Cerebellar cortex (tissue), 1 donor: Measurements from ENCODE around the gene ITPRIP.

Source experiments
- DNase-seq: peaks from one replicate; pipeline ENCODE4 v3.0.0-alpha.2; 2015; ENCODE audit warnings: low spot score

Gene ITPRIP

DNA sequence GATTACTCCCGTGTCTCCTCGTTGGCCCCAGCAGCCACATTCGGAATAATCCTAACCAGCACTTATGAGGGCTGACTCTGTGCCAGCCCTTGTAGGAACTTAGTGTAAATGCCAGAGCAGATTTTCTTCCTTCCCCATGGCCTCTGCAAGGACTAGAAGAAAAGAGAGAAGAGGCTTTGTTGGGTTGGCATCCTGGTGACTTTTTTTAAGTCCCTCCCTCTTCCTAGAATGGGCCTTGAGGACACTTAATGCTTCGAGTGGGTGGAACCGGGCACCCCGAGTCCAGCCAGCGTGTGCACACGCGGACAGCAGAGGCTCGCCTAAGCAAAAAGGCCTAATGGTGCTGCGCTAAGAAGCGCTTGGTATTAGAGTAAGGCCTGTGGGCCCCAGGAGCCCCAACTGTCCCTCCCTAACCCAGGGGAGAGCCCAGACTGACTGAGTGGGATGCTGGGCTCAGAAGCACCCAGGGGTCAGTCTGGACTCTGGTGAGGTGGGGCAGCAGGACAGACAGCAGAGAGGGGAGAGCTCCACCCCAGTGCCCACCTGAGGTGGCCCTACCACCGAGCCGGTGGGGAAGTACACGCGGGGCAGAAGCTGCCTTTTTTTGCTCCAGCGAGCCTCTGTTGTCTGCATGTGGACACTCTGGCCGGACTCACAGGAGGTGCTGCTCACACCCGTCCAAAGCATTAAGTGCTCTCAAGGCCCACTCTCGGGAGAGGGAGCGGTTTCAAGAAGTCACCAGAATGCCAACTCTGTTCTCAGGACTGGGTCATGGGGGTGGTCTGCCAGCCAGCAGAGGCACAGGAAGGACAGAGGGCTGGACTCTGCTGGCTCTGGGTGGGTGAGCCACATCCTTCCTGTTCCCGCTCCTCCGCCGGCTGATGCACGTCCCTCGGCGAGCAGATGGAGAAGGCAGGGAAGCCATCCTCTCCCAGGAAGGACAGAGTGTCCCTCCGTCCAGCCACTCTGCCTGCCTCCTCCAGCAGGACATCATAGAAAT lies 12.5 kb downstream of the ITPRIP start:
- DNase-seq, result no peak

DNA sequence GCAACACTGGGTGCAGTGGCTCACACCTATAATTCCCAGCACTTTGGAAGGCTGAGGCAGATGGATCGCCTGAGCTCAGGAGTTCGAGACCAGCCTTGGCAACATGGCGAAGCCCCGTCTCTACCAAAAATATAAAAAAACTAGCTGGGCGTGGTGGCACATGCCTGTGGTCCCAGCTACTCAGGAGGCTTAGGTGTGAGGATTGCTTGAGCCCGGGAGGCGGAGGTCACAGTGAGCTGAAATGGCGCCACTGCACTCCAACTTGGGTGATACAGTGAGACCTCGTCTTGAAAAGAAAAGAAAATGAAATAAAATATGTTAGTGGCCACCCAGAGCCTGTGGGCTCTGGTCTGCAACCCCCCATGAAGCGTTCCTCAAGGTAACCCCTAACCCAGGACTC lies 13.3 kb downstream of the ITPRIP start:
- no peak for DNase-seq

DNA sequence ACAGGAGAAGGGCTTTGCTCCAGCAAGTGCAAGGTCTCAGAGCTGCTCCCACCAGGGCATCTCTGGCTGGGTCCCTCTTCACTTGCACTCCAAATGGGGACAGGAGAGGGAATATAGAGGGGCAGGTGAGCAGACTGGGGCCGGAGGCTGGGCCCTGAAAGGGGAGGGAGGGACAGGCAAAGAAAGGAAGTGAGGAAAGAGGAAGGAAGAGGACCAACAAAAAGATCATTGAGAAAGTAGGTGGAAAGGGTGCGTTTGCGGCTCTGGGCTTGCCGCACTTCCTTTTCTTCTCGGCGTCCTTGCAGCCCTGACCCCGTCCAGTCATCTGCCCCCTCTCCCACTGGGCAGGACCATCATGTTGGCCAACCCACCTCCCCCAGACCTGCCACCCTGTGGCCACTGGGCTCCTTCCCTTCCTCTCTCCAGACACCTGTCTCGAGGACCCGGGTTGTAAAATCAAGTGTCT lies 14.0 kb downstream of the ITPRIP start:
- no peak for DNase-seq

DNA sequence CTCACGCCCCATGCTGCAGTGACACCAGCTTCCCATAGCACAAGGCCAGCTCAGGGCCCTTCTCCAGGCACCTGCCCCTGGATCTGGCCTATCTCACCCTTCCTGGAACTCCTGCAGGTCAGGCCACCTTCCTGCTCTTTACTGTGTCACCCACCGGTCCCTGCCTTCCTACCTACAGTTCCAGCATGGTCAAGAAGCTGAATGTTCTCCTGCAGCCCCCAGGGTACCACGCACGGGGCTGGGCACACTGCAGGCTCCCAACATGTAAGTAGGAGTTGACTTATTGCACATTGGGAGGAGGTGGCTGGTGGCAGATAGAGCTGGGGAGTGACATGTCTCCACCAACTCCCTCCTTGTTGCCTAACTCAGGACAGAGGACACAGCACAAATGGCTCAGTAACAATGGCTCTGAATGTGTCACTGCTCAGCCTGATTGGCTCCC lies 14.5 kb downstream of the ITPRIP start:
- no peak for DNase-seq

DNA sequence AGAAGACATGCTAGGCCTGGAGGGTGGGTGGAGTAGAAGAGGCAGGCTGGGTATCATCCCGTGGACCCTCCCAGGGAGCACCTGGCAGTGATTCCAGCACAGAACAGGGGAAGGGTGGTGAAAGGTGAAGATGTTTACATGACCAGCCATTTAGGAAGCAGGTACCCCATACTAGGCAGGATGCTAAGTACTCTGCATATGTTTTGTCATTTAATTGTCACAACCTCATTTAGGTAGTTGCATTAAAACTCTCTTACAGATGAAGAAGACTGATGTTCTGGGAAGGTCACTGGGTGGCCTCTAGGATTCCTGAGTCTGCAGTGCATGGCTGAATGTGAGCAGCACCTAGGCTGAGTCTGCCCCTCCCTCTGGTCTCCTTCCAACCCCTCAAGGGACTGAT lies 15.2 kb downstream of the ITPRIP start:
- no peak for DNase-seq

DNA sequence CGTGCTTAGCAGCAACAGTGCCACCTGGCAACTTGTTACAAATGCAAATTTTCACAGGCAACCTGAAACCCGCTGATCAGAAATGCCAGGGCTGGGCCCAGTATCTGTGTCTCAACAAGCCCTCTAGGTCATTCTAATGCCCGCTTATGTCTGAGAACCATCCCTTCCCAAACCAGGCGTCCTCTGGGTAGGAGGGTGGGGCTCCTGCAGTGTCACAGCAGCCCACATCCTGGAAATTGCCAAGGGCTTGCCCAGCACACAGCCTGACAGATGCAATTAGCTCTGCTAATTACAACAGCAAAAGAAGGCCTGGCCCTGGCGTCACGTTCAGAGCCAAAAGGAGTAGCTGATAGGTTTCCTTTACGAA lies 15.9 kb downstream of the ITPRIP start:
- no peak for DNase-seq

DNA sequence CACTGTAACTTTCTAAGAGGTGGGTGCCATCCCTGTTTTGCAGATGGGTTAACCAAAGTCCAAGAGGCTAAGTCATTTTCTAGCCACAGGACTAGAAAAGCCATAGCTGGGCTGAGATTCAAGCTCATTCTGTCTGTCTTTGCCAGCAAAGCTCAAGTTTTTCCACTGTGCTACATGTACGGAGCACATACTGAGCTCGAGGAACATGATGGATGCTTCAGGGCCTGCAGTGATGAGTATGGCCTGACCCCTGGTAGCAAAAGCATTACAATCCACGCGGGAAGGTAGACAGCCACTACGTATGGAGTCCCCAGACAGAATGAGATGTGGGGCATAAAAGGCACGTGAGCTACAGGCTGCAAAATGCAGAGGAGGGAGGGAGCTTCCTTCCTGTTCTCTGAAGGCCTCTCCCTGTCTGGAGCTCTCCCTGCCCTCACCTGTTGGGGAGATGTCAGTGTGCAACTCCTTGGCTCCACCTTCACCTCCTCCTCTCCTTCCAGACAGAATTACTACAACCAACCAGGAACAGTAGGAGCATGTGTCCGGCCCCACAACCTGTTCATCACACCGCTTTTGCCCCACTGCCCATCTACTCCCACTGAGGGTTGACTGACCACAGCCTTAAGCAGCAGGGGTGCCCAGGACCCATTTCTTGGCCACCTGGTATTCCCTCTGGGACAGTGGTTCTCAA lies 16.4 kb downstream of the ITPRIP start:
- no peak for DNase-seq

DNA sequence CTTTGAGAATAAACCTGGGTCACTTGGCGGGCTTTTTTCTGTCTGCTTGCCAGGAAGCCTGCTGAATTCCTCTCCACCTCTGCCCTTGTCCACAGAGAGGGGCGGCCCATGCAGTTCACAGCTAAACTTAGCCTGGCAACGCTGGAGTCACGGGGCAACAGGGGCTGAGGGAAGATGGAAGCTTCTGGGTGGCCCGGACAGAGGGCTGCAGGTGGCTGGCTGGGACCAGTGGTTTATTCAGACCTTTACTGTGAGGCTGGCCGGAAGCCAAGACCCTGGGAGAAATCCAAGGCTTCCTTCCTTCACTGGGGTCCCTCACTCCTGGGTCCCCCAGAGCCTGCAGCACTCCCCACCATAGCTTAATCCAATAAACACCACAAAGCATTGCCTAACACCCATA lies 17.0 kb downstream of the ITPRIP start:
- no peak for DNase-seq

DNA sequence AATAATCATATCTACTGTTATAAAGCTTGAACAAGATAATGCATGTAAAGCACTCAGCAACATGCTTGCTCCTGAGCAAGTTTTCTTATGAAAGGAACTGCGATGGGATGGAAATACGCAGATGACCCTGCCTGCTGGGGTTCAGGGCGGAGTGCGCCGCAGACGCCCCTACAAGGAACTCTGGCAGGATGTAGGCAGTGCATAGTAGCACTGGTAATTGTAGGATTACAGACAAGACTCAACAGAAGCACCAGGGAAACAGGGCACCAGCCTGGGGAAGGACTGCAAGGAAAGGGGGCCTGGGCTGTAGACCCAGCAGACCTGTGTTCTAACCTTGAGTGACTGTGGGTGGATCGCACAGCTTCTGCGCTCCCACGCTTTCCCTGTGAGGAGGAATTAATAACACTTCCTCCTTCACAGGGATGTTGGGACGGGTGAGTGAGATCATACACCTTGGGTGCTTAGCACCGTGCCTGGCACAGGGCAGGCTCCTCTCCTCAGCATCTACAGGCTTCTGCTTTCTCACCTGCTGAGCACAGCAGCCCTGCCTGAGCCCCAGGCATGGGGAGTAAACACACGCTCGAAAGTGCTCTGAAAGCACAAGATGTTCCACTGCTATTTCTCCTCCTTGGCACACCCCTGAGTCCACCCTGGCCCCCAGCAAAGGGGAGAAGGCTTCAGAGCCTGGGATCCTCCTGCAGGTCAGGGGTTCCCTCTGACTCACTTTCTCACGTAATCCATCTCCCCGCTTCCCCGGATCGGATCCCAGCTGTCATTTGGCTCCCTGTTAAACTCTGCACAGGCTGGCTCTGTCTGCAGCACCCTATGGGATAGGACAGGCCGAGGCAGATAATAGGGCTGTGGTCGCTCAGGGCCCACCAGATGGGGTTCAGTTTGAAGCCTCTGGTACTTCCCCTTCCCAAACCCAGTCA lies 19.2 kb downstream of the ITPRIP start:
- DNase-seq, result no peak

DNA sequence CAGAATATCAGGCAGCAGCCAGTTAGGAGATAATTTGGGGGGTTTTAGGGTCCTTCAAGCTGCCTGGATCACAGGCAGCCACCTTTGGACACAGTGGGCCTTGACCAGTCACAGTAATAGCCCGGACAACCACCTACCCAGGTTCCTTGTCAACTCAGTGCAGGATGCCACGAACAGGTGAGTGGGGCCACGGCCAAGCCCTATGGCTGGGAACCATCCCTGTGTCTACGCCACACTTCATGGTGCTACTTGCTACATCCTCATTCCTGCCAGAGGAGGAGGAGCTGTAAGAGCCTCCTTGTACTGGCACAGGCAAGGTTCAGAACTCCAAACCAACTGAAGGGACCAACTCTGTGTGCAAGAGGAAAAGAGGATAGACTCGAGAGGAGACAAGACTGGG lies 19.9 kb downstream of the ITPRIP start:
- no peak for DNase-seq

DNA sequence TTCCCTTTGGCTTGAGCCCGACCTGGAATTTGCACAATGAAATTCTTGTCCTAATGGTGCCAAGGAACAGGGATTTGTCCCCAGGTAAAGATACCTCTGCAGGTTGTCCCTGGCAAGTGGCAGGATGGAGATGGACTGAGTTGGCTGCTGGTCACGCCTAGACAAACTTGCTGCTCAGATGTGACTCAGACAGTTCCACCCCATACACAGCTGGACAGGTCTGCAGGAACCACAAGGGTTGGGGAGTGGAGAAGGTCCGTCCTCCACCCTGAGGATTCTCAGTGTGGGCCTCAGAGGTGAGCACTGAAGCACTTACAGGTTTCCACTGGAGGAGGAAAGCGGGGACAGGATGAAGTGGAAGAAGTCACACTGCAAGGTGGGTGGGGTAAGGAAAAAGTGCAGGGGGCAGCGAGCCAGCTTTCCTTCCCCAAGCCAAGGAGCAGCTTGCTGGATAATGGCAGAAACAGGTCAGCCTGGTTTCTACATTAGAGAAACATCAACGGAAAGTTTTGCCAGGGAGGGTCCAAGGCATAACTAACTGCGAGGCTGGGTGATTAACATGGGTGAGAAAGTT lies 20.5 kb downstream of the ITPRIP start:
- no peak for DNase-seq

DNA sequence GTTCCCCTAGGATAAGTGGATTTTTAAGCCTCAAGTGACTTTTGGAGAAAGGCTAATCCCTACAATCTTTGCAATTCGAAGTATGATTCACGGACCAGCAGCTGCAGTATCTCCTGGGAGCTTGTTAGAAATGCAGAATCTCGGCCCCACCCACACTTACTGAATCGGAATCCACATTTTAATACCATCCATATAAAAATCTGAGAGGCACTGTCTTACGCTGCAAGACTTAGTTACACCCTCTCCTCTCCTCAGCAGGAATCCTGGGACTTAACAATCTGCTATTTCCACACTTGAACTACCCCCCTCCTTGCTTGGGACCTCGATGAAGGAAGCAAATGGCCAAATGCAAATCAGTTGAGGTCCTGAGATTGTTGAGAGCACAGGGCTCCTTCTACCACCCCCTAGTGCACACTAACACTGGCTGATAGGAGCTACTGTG lies 21.0 kb downstream of the ITPRIP start:
- DNase-seq, result no peak

DNA sequence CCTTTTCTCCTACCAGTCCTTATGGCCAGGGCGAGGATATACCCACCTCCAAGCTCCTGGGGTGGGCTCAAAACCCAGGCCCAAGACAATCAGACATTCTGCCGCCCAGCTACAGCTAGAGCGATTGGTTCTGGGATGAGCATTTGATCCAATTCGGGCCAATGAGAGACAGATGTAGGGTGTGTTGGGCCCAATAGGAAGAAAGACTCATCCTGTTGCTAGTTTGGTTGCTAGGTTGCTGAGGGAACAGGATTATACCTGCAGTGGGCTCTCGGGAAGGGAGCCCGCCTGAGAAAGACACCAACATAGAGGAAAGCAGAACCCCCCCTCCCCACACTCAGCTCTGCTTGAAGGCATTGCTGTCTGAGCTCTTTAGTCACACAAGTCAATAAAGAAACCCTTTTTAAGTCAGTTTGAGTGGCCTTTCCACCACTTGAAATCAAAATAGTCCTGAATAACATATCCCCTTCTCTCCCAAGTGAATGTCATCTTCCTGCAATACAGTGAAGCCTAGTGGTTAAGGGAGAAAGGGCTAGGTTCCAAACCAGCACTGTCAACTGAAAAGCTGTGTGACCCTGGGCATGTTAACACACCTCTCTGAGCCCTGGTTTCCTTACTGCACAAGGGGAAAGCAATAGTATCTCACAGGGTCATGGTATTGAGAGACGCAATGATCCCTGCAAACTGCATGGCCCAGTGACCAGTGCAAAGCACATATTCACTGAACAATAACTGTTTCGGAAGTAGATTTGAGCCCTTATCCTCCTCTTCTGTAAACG lies 21.8 kb downstream of the ITPRIP start:
- no peak for DNase-seq

DNA sequence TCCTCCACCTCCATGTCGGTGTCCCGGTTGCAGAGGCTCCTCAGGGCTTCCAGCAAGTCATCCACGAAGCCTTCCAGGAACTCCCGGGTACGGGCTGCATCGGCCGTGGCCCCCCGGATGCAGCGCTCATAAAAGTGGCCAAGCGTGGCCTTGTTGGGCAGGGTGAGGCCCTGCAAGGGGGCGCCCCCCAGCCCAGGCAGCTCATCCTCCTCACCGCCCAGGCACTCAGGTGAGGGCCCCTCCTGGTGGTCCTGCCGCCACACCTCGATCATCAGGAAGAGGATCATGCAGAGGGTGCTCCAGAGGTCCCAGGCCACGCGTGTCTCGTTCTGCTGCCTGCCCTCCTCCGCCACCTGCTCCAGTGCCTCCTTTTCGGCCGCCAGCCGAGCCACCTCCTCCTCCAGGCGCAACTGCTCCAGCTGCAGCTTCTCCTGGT lies 22.8 kb downstream of the ITPRIP start:
- no peak for DNase-seq

DNA sequence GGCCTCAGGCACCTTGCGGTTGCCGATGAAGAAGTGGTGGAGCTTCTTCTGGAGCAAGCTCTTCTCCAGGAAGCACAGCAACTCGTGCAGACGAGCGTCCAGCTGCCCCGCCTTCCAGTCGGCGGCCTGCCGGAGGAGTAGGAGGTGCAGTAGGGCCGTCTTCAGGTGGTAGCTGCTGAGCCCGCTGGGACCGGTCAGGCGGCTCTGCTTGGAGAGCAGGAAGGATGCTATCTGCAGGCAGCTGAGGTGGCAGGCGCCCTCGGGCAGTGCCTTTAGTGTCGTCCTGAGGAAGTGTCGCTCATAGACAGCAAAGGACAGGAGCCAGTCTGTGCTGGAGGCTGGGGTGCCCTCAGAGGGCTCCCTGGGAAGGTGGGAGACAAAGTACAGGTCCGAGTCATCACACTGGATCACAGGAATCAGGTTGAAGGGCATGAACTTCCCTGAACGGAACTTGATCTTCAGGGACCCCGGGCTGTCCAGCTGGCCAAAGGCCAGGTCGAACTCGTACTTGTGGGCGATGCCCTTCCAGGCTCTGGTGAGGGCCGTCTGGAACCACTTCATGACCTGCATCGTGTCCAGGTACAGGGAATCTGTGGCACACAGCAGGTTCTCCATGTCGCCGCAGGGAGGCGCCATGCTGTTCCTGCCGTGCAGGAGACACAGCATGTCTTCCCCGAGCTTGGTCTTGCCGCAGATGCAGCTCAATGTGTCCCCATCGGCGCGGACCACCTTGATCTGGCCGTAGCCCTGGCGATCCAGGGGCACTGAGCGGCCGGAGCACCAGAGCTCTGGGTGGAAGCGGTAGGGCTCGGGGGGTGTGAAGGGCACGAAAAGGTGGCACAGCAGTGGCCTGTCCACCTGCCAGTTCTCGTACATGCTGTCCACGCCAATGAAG lies 23.4 kb downstream of the ITPRIP start:
- no peak for DNase-seq

DNA sequence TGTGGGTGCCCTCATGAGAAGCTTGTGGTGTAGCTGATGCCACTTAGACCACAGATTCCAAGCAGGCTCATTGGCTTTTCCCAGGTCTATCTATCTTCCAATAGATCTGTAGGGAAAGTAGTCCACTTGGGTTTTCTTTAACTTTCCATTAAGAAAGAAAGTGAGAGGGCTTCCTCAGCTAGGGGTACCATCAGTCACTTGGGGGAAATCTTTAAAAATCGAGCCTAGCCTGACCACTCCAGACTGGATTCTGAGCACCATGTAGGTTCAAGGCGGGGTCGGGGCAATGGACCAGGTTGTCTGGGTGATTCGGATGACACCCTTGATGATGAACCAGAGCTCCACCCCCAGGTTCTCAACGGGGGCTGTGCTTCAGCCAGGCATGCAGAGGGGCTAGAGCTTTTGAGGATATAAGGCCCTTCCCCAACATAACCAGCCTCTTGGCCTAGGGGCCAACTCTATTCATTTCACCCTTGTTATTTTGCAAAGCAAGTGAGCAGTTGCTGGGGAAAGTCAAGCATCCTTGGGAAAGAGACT lies 27.0 kb downstream of the ITPRIP start:
- no peak for DNase-seq

DNA sequence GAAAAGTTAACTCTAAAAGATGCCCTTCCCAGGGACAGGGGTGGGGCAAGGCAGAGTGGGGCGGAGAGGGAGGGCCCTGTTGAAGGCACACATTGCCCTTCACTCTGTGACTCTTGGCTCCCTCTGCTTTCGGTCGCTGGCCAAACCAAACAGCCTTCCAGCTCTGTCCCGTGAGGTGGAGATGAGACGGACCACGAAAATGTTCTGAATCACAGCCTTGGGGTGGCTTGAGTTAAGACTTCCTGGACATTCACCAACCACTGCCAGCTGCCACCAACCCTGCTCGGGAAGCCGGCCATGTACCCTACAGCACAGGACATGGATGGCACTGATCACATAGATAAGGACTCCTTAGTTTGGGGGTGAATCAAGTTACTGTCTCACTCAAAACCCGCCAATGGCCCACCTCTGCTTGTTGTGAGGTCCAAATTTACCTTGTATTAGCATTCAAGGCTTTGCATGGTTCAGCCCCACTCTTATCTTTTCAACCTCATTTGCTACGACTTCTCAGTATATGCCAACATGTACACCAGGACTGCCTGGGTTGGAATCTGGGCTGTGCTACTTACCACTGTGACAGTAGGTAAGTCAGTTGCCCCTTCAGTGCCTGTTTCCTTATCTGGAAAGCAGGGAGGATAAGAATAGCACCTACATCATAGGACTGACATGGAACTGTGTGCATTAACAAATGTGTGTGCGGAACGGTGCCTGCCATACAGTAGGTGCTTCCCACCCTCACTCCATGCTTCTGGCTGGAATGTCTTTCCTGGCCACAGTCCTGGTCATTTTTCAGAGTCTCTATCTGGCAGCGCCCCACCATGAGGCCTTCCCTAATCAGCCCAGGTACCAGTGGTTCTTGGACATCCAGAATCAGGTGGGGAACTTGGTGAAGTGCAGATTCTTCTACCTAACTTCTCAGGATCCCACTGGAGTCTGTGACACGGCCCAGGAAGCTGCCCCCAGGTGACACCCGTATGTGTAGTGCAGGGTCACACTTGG lies 28.0 kb downstream of the ITPRIP start:
- DNase-seq, result no peak

DNA sequence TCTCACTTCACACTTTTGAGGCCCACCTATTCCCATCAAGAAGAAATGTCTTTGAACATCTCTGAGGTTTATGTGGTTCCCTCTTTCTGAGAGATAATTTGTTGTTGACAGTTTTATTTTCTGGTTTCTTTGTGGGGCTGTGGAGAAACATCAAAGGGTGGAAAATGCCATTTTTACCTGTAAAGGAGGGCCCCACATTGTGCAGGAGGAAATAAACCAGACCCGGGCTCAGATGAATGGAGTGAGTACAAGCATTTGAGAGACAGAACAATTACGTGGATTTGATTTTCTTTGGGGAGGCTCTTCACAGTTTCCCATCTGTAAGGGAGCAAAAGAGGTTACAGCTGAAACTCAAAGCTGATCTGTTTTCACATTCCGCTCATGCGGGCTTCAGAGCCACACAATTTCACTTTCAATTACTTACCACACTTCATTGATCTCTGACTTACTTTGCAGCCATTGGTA lies 29.8 kb downstream of the ITPRIP start:
- DNase-seq, result no peak
